Lower leg skin (tissue), 3 donors: ENCODE data around the gene ITM2B.

Experiments
- CTCF ChIP-seq, 3 donors: fragments of 450-650 bp; IDR thresholded peaks; one replicate each; pipeline ENCODE4 v1.5.1; 2016; ENCODE audit warnings: antibody characterized with exemption in 3 of 3, mild to moderate bottlenecking in 3 of 3, moderate library complexity in 2 of 3
- POLR2A ChIP-seq, 2 donors: fragments of 450-650 bp; IDR thresholded peaks; one replicate each; pipeline ENCODE4 v1.6.1; 2016 to 2017; ENCODE audit warnings: antibody characterized with exemption in 2 of 2, mild to moderate bottlenecking in 1 of 2, moderate library complexity in 1 of 2

- TF ChIP-seq CTCF (IDR thresholded peaks at IDR 0.05) = no peak
- TF ChIP-seq POLR2A (IDR thresholded peaks at IDR 0.05) = no peak
Observed at GRCh38 chr13:48291730-48292129, 58.7 kb downstream of the ITM2B start.
